ENCODE data around the gene ORMDL3.

Gene ORMDL3

GRCh38 chr17:39927101-39927928 lies at the start of gene ORMDL3, which contains the start of gene LRRC3C:
Gene ORMDL3 (minus strand): TSS chr17:39927601. CDS start chr17:39924203, 3,398 bp downstream.
Gene LRRC3C (plus strand): TSS chr17:39927732. CDS start chr17:39941524, 13,792 bp downstream.
- peak; percentile 81 to 91 (median 86) for DNase-seq

- DNase-seq = no peak
These were observed 48.4 kb upstream of the ORMDL3 start for GRCh38 chr17:39975801-39976200.

GRCh38 chr17:39974433-39974832 lies 47.0 kb upstream of the ORMDL3 start:
- no peak for DNase-seq

GRCh38 chr17:39973496-39973895 lies 46.1 kb upstream of the ORMDL3 start:
- DNase-seq = no peak

- no peak for DNase-seq
These were observed 44.9 kb upstream of the ORMDL3 start for GRCh38 chr17:39972271-39972670.

GRCh38 chr17:39971076-39971603 lies 43.7 kb upstream of the ORMDL3 start:
- no peak for DNase-seq

GRCh38 chr17:39970157-39970692 lies 42.8 kb upstream of the ORMDL3 start:
- DNase-seq = no peak

GRCh38 chr17:39969375-39969774 lies 42.0 kb upstream of the ORMDL3 start:
- no peak for DNase-seq

GRCh38 chr17:39968761-39969160 lies 41.4 kb upstream of the ORMDL3 start:
- no peak for DNase-seq

GRCh38 chr17:39966771-39967170 lies 39.4 kb upstream of the ORMDL3 start:
- no peak for DNase-seq

GRCh38 chr17:39965017-39965699 lies 37.8 kb upstream of the ORMDL3 start:
- no peak for DNase-seq

- peak in 4 of 6 experiments; percentile 16 to 34 (median 20) for DNase-seq
These were observed 36.4 kb upstream of the ORMDL3 start for GRCh38 chr17:39963829-39964228.

GRCh38 chr17:39962642-39963220 lies 35.3 kb upstream of the ORMDL3 start, which contains the start of gene GSDMA:
Gene GSDMA (plus strand): TSS chr17:39963004. CDS start chr17:39965688, 2,684 bp downstream.
- peak in 3 of 6 experiments; percentile 11 to 16 (median 12) for DNase-seq

- no peak for DNase-seq
These were observed 33.2 kb upstream of the ORMDL3 start for GRCh38 chr17:39960524-39961041.

GRCh38 chr17:39955726-39956225 lies 28.4 kb upstream of the ORMDL3 start:
- DNase-seq = no peak

- no peak for DNase-seq
These were observed 27.5 kb upstream of the ORMDL3 start for GRCh38 chr17:39954876-39955275.

- DNase-seq = no peak
These were observed 26.1 kb upstream of the ORMDL3 start for GRCh38 chr17:39953471-39953888.

- DNase-seq = peak; percentile 91 to 98 (median 94)
These were observed 25.5 kb upstream of the ORMDL3 start for GRCh38 chr17:39952680-39953470.

GRCh38 chr17:39951924-39952679 lies 24.7 kb upstream of the ORMDL3 start:
- DNase-seq = peak in 1 of 6 experiments; percentile 19

- DNase-seq = no peak
These were observed 23.5 kb upstream of the ORMDL3 start for GRCh38 chr17:39950871-39951348.

GRCh38 chr17:39949028-39949427 lies 21.6 kb upstream of the ORMDL3 start:
- no peak for DNase-seq

Measured in stimulated activated naive CD4-positive, alpha-beta T cell (primary cell).